Gastrocnemius medialis (tissue), 4 donors: Measurements from ENCODE around the gene ACP7.

Source experiments
- POLR2A ChIP-seq, 2 donors: fragments of 450-650 bp; IDR thresholded peaks; one replicate each; pipeline ENCODE4 v1.6.1; 2017; ENCODE audit warnings: antibody characterized with exemption in 2 of 2, mild to moderate bottlenecking in 2 of 2, moderate library complexity in 2 of 2
- TF ChIP-seq, protein P1 (sequence below), 5 experiments: fragments of 450-650 bp in 3 of 5; fragments of 200-600 bp in 2 of 5; sonication (generic) in 2 of 5; IDR thresholded peaks in 4 of 5; conservative IDR thresholded peaks in 1 of 5; 1 replicate in 4 of 5; 2 replicates in 1 of 5; pipeline ENCODE4 v1.5.1; 2016 to 2019; ENCODE audit warnings: antibody characterized with exemption in 5 of 5, mild to moderate bottlenecking in 3 of 5, moderate library complexity in 3 of 5

DNA sequence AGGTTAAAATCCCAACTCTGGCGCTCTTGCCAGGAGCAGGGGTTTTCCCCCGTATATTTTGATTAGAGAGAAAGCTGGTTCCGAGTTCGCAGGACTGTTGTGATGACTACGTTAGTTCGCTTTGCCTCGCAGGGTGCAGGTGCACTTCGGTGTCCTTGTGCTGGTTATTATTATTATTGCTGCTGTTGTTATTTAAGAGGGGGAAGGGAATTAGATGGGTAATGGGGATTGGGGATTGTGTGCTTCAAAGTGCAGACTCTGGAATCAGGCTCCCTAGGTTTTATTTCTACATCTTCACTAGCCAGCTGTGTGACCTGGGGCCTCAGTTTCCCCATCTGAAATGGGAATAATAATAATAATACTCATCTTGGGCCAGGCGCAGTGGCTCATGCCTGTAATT, 15.2 kb downstream of the ACP7 start:
- TF ChIP-seq, protein P1, sequence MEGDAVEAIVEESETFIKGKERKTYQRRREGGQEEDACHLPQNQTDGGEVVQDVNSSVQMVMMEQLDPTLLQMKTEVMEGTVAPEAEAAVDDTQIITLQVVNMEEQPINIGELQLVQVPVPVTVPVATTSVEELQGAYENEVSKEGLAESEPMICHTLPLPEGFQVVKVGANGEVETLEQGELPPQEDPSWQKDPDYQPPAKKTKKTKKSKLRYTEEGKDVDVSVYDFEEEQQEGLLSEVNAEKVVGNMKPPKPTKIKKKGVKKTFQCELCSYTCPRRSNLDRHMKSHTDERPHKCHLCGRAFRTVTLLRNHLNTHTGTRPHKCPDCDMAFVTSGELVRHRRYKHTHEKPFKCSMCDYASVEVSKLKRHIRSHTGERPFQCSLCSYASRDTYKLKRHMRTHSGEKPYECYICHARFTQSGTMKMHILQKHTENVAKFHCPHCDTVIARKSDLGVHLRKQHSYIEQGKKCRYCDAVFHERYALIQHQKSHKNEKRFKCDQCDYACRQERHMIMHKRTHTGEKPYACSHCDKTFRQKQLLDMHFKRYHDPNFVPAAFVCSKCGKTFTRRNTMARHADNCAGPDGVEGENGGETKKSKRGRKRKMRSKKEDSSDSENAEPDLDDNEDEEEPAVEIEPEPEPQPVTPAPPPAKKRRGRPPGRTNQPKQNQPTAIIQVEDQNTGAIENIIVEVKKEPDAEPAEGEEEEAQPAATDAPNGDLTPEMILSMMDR (IDR thresholded peaks at IDR 0.05 in 4 of 5, conservative IDR thresholded peaks at IDR 0.05 in 1 of 5), result no peak
- TF ChIP-seq POLR2A (IDR thresholded peaks at IDR 0.05), result no peak
